ENCODE measurements around the gene MYOM1. TPM values are rescaled to one million over a fixed set of nuclear protein-coding genes. Genes with fewer than 3 reads are reported as not detected.
"Not testable (repeated sequence)": the region's sequence is repeated elsewhere in the genome, so short reads cannot be mapped to it uniquely, and the experiment has no call there.

The MYOM1 gene
- total and polyA plus RNA-seq, 2 donors (not counting 3 experiments of a cell fraction or from before 2014, with no cell fraction given): 0.08 TPM; not detected in 1

GRCh38 chr18:3074087-3074486, 145.7 kb downstream of the MYOM1 start:
- H3K27ac ChIP-seq (ENCODE audit: insufficient read depth, low read depth, low read length): no peak overlapping the region
- dilution Hi-C loops (cut with MboI; ENCODE audit: extremely low pct_ligation_motif_present, low sequenced_read_pairs) (no loop called here), intact Hi-C loops (cut with micrococcal nuclease) (no loop called here)
- no peaks in the 10 kb centered on the region for H3K9me1 ChIP-seq (replicated peaks; ENCODE audit: control insufficient read depth, extremely low read depth, insufficient read depth, low read length)
- no peak overlapping the region for H3K9ac ChIP-seq (replicated peaks; ENCODE audit: extremely low read depth, insufficient read depth, low read length)
- no peak for TF ChIP-seq MAX (IDR thresholded peaks at IDR 0.05; ENCODE audit: insufficient read depth, insufficient read length)
- no peak for TF ChIP-seq FOS (IDR thresholded peaks at IDR 0.05; ENCODE audit: borderline replicate concordance, insufficient read depth, low read length)
- TF ChIP-seq JUN (IDR thresholded peaks at IDR 0.05; ENCODE audit: borderline replicate concordance, insufficient read depth, insufficient read length, low read depth): no peak
- no peak for TF ChIP-seq POLR2AphosphoS5 (IDR thresholded peaks at IDR 0.05; ENCODE audit: insufficient read depth, low read depth, low read length)
- no peak overlapping the region for H2AFZ ChIP-seq (ENCODE audit: low read depth, low read length)
- no peaks in the 10 kb centered on the region for H3K9me3 ChIP-seq (replicated peaks; ENCODE audit: control insufficient read depth, insufficient read depth, low read length)
- BruUV-seq (replicated peaks): no TSS peak
- H3K4me2 ChIP-seq (ENCODE audit: insufficient read depth, low read length): no peak overlapping the region
- H3K27me3 ChIP-seq (ENCODE audit: control insufficient read depth in 2 of 2, insufficient read depth in 2 of 2, low read length in 2 of 2): no peaks in the 10 kb centered on the region
- no peak for DNase-seq (ENCODE audit: low read depth, low spot score)
- FAIRE-seq: no peak
- ChIA-PET POLR2A (no interaction called here), CTCF (interaction anchor here (0.6 to 10.1 kb wide), 4 partner anchors 11 to 185 kb away, joined by 3 to 104 read pairs (median 6); no protein-coding TSS in a partner anchor)
- no peaks in the 10 kb centered on the region for H4K20me1 ChIP-seq (replicated peaks; ENCODE audit: control insufficient read depth, extremely low read depth, insufficient read depth, low read length)
- no peak overlapping the region for H3K4me3 ChIP-seq (replicated peaks in 1 of 3; ENCODE audit: insufficient read depth in 1 of 3, low read depth in 1 of 3, low read length in 3 of 3)
- H3K4me1 ChIP-seq (ENCODE audit: control insufficient read depth, extremely low read depth, insufficient read depth, low read length): no peaks in the 10 kb centered on the region
- H3K79me2 ChIP-seq (ENCODE audit: control insufficient read depth, insufficient read depth, low read length): no peaks in the 10 kb centered on the region
- H3K36me3 ChIP-seq (ENCODE audit: control insufficient read depth in 2 of 2, extremely low read depth in 1 of 2, insufficient read depth in 2 of 2, low read length in 2 of 2): no peaks in the 10 kb centered on the region

GRCh38 chr18:3073353-3073752, 146.4 kb downstream of the MYOM1 start:
- H3K36me3 ChIP-seq (ENCODE audit: control insufficient read depth in 2 of 2, extremely low read depth in 1 of 2, insufficient read depth in 2 of 2, low read length in 2 of 2); POLR2A ChIA-PET; FAIRE-seq; DNase-seq (ENCODE audit: low read depth, low spot score); H4K20me1 ChIP-seq (replicated peaks; ENCODE audit: control insufficient read depth, extremely low read depth, insufficient read depth, low read length); H3K27me3 ChIP-seq (ENCODE audit: control insufficient read depth in 2 of 2, insufficient read depth in 2 of 2, low read length in 2 of 2); H3K27ac ChIP-seq (ENCODE audit: insufficient read depth, low read depth, low read length); H3K9ac ChIP-seq (replicated peaks; ENCODE audit: extremely low read depth, insufficient read depth, low read length); H2AFZ ChIP-seq (ENCODE audit: low read depth, low read length); H3K9me3 ChIP-seq (replicated peaks; ENCODE audit: control insufficient read depth, insufficient read depth, low read length); H3K4me1 ChIP-seq (ENCODE audit: control insufficient read depth, extremely low read depth, insufficient read depth, low read length); H3K4me2 ChIP-seq (ENCODE audit: insufficient read depth, low read length); H3K9me1 ChIP-seq (replicated peaks; ENCODE audit: control insufficient read depth, extremely low read depth, insufficient read depth, low read length); intact Hi-C loops (cut with micrococcal nuclease); BruUV-seq (replicated peaks); H3K79me2 ChIP-seq (ENCODE audit: control insufficient read depth, insufficient read depth, low read length); H3K4me3 ChIP-seq (replicated peaks in 1 of 3; ENCODE audit: insufficient read depth in 1 of 3, low read depth in 1 of 3, low read length in 3 of 3); dilution Hi-C loops (cut with MboI; ENCODE audit: extremely low pct_ligation_motif_present, low sequenced_read_pairs): not testable (repeated sequence)
- CTCF ChIA-PET: interaction anchor here (0.7 to 10.1 kb wide), 4 partner anchors 10 to 230 kb away, joined by 3 to 104 read pairs (median 8); no protein-coding TSS in a partner anchor
